Liver (tissue), 9 donors: Measurements from ENCODE around the gene RAD1. TPM values are rescaled to one million over a fixed set of nuclear protein-coding genes. Genes with fewer than 3 reads are reported as not detected.

ENCODE experiments used
- DNase-seq: peaks from one replicate; pipeline ENCODE4 v3.0.0-alpha.2; 2017; ENCODE audit warnings: low spot score
- H3K27ac ChIP-seq, 2 donors: one replicate each; pipeline ENCODE4 v1.7.0; 2013; ENCODE audit warnings: inconsistent platforms in 2 of 2, low read length in 2 of 2, control low read depth in 1 of 2, low read depth in 1 of 2, mild to moderate bottlenecking in 1 of 2
- H3K27me3 ChIP-seq, 4 donors: one replicate each; pipeline versions ENCODE4 v1.6.1 to v1.7.0; 2013; ENCODE audit warnings: low read length in 3 of 4, inconsistent platforms in 1 of 4, mild to moderate bottlenecking in 1 of 4, moderate library complexity in 1 of 4; ENCODE audit not compliant: control insufficient read depth in 4 of 4, insufficient read depth in 4 of 4
- H3K36me3 ChIP-seq, 4 donors: one replicate each; pipeline versions ENCODE4 v1.6.1 to v1.7.0; 2013; ENCODE audit warnings: low read length in 3 of 4, mild to moderate bottlenecking in 3 of 4, low read depth in 1 of 4, moderate library complexity in 1 of 4; ENCODE audit not compliant: control insufficient read depth in 4 of 4, insufficient read depth in 3 of 4
- H3K4me1 ChIP-seq, 4 donors: one replicate each; pipeline versions ENCODE4 v1.6.1 to v1.7.0; 2013; ENCODE audit warnings: low read length in 3 of 4, mild to moderate bottlenecking in 3 of 4, moderate library complexity in 1 of 4; ENCODE audit not compliant: control insufficient read depth in 4 of 4, insufficient read depth in 4 of 4
- H3K4me3 ChIP-seq, 3 donors: one replicate each; pipeline versions ENCODE4 v1.6.1 to v1.7.0; 2013; ENCODE audit warnings: low read length in 3 of 3, control low read depth in 1 of 3, low read depth in 1 of 3, mild to moderate bottlenecking in 1 of 3
- H3K9ac ChIP-seq, 2 donors: one replicate each; pipeline ENCODE4 v1.7.0; 2013; ENCODE audit warnings: low read length in 2 of 2, mild to moderate bottlenecking in 2 of 2, moderate library complexity in 2 of 2, control low read depth in 1 of 2, low read depth in 1 of 2
- H3K9me3 ChIP-seq, 4 donors: one replicate each; pipeline versions ENCODE4 v1.6.1 to v1.7.0; 2013; ENCODE audit warnings: low read length in 3 of 4; ENCODE audit not compliant: control insufficient read depth in 4 of 4
- EGR1 ChIP-seq, 2 donors: IDR thresholded peaks; 2 replicates each; pipeline ENCODE4 v1.6.1; 2016 to 2018; ENCODE audit warnings: antibody characterized with exemption in 2 of 2, low read depth in 2 of 2
- FOXA1 ChIP-seq: IDR thresholded peaks from 2 replicates; pipeline ENCODE4 v1.6.1; 2016; ENCODE audit warnings: antibody characterized with exemption
- FOXA2 ChIP-seq: IDR thresholded peaks from 2 replicates; pipeline ENCODE4 v1.6.1; 2016; ENCODE audit warnings: antibody characterized with exemption
- GABPA ChIP-seq, 2 donors: IDR thresholded peaks in 1 of 2; conservative IDR thresholded peaks in 1 of 2; 2 replicates each; pipeline ENCODE4 v1.6.1; 2016; ENCODE audit warnings: antibody characterized with exemption in 2 of 2, mild to moderate bottlenecking in 1 of 2, moderate library complexity in 1 of 2
- HNF4A ChIP-seq, 2 donors: conservative IDR thresholded peaks; 2 replicates each; pipeline ENCODE4 v1.6.1; 2016; ENCODE audit warnings: antibody characterized with exemption in 2 of 2, mild to moderate bottlenecking in 2 of 2
- HNF4G ChIP-seq: IDR thresholded peaks from 2 replicates; pipeline ENCODE4 v1.6.1; 2016; ENCODE audit warnings: antibody characterized with exemption
- JUND ChIP-seq, 2 donors: IDR thresholded peaks; 2 replicates each; pipeline ENCODE4 v1.6.1; 2016; ENCODE audit warnings: antibody characterized with exemption in 2 of 2
- NR2F2 ChIP-seq: IDR thresholded peaks from 2 replicates; pipeline ENCODE4 v1.6.1; 2016; ENCODE audit warnings: antibody characterized with exemption
- RAD21 ChIP-seq, 2 donors: IDR thresholded peaks; 2 replicates each; pipeline ENCODE4 v1.6.1; 2016; ENCODE audit warnings: antibody characterized with exemption in 2 of 2, mild to moderate bottlenecking in 2 of 2
- RXRA ChIP-seq, 2 donors: IDR thresholded peaks; 2 replicates each; pipeline ENCODE4 v1.6.1; 2017 to 2018; ENCODE audit warnings: antibody characterized with exemption in 2 of 2, mild to moderate bottlenecking in 1 of 2
- SP1 ChIP-seq: IDR thresholded peaks from 2 replicates; pipeline ENCODE4 v1.6.1; 2018; ENCODE audit warnings: antibody characterized with exemption, mild to moderate bottlenecking
- TAF1 ChIP-seq: conservative IDR thresholded peaks from 2 replicates; pipeline ENCODE4 v1.6.1; 2016; ENCODE audit warnings: antibody characterized with exemption, mild to moderate bottlenecking
- YY1 ChIP-seq: IDR thresholded peaks from 2 replicates; pipeline ENCODE4 v1.6.1; 2016; ENCODE audit warnings: antibody characterized with exemption, mild to moderate bottlenecking
- WGBS: extraction: QIAGEN DNeasy Blood & Tissue Kit; methylation state at CpG from one replicate; pipeline ENCODE4 v1.1.7; 2013; 5-methylcytosine and 5-hydroxymethylcytosine counted together
- polyA plus RNA-seq, 2 donors: library from polyadenylated mRNA; stranded (reverse) in 1 of 2; unstranded in 1 of 2; fragments of 200-250 nt in 1 of 2; fragments of >200 nt in 1 of 2; fragmentation: Nextera tagmentation in 1 of 2; extraction: Ambion mirVana in 1 of 2; gene quantifications; one replicate each; pipeline versions ENCODE4 v1.2.1 to v1.2.3, GENCODE V29; 2013 to 2015
- total RNA-seq, 2 donors: library from RNA; depleted of rRNA; stranded (reverse); fragments of >200 nt; gene quantifications; one replicate each; pipeline ENCODE4 v1.2.3, GENCODE V29; 2014
- TF ChIP-seq, protein P1 (sequence below): IDR thresholded peaks from 2 replicates; pipeline ENCODE4 v1.6.1; 2016; ENCODE audit warnings: antibody characterized with exemption
- TF ChIP-seq, protein P2 (sequence below): IDR thresholded peaks from 2 replicates; pipeline ENCODE4 v1.6.1; 2016; ENCODE audit warnings: antibody characterized with exemption, mild to moderate bottlenecking
- TF ChIP-seq, protein P3 (sequence below): IDR thresholded peaks from 2 replicates; pipeline ENCODE4 v1.6.1; 2016; ENCODE audit warnings: antibody characterized with exemption
- TF ChIP-seq, protein P4 (sequence below): fragments of 150-350 bp; IDR thresholded peaks from 2 replicates; pipeline ENCODE4 v1.5.1; 2017; ENCODE audit warnings: improper control_type of control experiment, low read depth, low read length; ENCODE audit not compliant: missing input control
- TF ChIP-seq, protein P5 (sequence below): IDR thresholded peaks from 2 replicates; pipeline ENCODE4 v1.6.1; 2016; ENCODE audit warnings: antibody characterized with exemption
- donor health status: healthy.
- donor health status: healthy.
- donor health status: healthy.
- donor health status: healthy.
- donor health status: healthy.

Gene RAD1
- total and polyA plus RNA-seq, 4 donors = 7.2 to 17.5 (median 9.2) TPM

DNA sequence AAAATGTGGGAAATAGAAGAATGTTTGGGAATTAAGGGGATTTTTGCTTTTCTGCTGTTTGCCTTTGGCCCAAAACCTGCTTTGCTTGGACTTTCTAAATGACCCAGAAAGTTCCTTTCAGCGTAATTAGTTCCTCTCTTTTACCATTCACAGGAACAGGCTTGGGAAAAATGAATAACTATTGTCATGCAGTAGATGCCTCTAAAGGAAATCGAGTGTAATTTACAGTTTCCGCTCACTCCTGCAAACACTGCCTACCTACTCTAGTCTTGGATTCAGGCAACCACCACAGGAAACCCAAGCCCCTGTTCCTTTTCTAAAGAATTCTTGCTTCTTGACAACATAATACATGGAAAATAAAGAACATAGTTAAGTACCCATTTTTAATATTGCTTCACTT is 51.4 kb downstream of the RAD1 start:
- no peak for TF ChIP-seq HNF4A (conservative IDR thresholded peaks at IDR 0.05)
- TF ChIP-seq JUND (IDR thresholded peaks at IDR 0.05) = no peak
- TF ChIP-seq HNF4G = no peak
- TF ChIP-seq TAF1 = no peak
- TF ChIP-seq, protein P1, sequence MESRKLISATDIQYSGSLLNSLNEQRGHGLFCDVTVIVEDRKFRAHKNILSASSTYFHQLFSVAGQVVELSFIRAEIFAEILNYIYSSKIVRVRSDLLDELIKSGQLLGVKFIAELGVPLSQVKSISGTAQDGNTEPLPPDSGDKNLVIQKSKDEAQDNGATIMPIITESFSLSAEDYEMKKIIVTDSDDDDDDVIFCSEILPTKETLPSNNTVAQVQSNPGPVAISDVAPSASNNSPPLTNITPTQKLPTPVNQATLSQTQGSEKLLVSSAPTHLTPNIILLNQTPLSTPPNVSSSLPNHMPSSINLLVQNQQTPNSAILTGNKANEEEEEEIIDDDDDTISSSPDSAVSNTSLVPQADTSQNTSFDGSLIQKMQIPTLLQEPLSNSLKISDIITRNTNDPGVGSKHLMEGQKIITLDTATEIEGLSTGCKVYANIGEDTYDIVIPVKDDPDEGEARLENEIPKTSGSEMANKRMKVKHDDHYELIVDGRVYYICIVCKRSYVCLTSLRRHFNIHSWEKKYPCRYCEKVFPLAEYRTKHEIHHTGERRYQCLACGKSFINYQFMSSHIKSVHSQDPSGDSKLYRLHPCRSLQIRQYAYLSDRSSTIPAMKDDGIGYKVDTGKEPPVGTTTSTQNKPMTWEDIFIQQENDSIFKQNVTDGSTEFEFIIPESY = no peak
- TF ChIP-seq, protein P2, sequence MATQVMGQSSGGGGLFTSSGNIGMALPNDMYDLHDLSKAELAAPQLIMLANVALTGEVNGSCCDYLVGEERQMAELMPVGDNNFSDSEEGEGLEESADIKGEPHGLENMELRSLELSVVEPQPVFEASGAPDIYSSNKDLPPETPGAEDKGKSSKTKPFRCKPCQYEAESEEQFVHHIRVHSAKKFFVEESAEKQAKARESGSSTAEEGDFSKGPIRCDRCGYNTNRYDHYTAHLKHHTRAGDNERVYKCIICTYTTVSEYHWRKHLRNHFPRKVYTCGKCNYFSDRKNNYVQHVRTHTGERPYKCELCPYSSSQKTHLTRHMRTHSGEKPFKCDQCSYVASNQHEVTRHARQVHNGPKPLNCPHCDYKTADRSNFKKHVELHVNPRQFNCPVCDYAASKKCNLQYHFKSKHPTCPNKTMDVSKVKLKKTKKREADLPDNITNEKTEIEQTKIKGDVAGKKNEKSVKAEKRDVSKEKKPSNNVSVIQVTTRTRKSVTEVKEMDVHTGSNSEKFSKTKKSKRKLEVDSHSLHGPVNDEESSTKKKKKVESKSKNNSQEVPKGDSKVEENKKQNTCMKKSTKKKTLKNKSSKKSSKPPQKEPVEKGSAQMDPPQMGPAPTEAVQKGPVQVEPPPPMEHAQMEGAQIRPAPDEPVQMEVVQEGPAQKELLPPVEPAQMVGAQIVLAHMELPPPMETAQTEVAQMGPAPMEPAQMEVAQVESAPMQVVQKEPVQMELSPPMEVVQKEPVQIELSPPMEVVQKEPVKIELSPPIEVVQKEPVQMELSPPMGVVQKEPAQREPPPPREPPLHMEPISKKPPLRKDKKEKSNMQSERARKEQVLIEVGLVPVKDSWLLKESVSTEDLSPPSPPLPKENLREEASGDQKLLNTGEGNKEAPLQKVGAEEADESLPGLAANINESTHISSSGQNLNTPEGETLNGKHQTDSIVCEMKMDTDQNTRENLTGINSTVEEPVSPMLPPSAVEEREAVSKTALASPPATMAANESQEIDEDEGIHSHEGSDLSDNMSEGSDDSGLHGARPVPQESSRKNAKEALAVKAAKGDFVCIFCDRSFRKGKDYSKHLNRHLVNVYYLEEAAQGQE = no peak
- TF ChIP-seq RXRA (IDR thresholded peaks at IDR 0.05) = no peak
- no peak for TF ChIP-seq FOXA2
- no peak for TF ChIP-seq SP1
- TF ChIP-seq EGR1 (IDR thresholded peaks at IDR 0.05; ENCODE audit: low read depth in 2 of 2) = no peak
- TF ChIP-seq, protein P3, sequence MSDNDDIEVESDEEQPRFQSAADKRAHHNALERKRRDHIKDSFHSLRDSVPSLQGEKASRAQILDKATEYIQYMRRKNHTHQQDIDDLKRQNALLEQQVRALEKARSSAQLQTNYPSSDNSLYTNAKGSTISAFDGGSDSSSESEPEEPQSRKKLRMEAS = no peak
- TF ChIP-seq, protein P4, sequence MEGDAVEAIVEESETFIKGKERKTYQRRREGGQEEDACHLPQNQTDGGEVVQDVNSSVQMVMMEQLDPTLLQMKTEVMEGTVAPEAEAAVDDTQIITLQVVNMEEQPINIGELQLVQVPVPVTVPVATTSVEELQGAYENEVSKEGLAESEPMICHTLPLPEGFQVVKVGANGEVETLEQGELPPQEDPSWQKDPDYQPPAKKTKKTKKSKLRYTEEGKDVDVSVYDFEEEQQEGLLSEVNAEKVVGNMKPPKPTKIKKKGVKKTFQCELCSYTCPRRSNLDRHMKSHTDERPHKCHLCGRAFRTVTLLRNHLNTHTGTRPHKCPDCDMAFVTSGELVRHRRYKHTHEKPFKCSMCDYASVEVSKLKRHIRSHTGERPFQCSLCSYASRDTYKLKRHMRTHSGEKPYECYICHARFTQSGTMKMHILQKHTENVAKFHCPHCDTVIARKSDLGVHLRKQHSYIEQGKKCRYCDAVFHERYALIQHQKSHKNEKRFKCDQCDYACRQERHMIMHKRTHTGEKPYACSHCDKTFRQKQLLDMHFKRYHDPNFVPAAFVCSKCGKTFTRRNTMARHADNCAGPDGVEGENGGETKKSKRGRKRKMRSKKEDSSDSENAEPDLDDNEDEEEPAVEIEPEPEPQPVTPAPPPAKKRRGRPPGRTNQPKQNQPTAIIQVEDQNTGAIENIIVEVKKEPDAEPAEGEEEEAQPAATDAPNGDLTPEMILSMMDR = no peak
- no peak for TF ChIP-seq GABPA (IDR thresholded peaks at IDR 0.05 in 1 of 2, conservative IDR thresholded peaks at IDR 0.05 in 1 of 2)
- TF ChIP-seq YY1 = no peak
- TF ChIP-seq RAD21 (IDR thresholded peaks at IDR 0.05) = no peak
- TF ChIP-seq, protein P5, sequence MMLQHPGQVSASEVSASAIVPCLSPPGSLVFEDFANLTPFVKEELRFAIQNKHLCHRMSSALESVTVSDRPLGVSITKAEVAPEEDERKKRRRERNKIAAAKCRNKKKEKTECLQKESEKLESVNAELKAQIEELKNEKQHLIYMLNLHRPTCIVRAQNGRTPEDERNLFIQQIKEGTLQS = no peak
- TF ChIP-seq NR2F2 = no peak
- no peak for TF ChIP-seq FOXA1
- 68% methylated on average over 3 of the region's 3 CpGs for WGBS
- no peak for DNase-seq
- Histone ChIP-seq H3K4me1 (peaks cover 0 to 5% (median 0%) of the 10 kb centered on the region in 4 donors), H3K36me3 (no peaks in the 10 kb centered on the region), H3K27me3 (no peaks in the 10 kb centered on the region), H3K9me3 (no peaks in the 10 kb centered on the region), H3K9ac (no peak overlapping the region), H3K4me3 (no peak overlapping the region), H3K27ac (no peak overlapping the region)
